HG02938 (cell line): ENCODE data around the gene ADCY10.
"Not testable (repeated sequence)": the region's sequence is repeated elsewhere in the genome, so short reads cannot be mapped to it uniquely, and the experiment has no call there.

Experiments
- ATAC-seq: cut with Tn5 transposase; IDR thresholded peaks from one replicate; pipeline ENCODE4 v1.9.1; 2021; ENCODE audit warnings: mild to moderate bottlenecking, moderate library complexity; ENCODE audit not compliant: unreplicated experiment

ADCY10 gene

DNA sequence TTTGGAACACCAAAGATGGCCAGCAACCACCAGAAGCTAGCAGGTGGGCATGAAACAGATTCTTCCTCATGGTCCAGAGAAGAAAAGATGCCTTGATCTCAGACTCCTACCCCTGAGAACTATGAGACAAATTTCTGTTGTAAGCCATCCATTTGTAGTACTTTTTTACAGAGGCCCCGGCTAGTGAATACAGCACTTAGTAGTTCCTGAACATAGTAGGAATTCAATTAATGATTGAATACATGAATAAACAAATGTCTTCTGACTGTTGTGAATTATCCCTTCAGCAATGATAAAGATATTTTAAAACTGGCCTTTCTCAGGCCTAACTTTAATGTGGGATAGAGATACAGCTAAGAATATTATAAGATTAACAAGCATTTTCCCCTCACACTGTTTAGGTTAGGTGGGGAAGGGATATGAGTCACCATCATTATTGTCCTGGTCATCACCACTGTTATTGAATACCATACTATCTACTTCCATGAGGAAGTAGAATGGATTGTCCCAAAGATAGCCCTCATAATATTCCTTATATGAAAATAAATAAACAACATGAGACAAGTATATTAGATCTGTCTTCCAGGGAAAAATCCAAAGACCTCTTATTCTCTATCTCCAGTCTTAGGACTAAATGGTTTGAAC lies 51.4 kb downstream of the ADCY10 start:
- no peak for ATAC-seq

DNA sequence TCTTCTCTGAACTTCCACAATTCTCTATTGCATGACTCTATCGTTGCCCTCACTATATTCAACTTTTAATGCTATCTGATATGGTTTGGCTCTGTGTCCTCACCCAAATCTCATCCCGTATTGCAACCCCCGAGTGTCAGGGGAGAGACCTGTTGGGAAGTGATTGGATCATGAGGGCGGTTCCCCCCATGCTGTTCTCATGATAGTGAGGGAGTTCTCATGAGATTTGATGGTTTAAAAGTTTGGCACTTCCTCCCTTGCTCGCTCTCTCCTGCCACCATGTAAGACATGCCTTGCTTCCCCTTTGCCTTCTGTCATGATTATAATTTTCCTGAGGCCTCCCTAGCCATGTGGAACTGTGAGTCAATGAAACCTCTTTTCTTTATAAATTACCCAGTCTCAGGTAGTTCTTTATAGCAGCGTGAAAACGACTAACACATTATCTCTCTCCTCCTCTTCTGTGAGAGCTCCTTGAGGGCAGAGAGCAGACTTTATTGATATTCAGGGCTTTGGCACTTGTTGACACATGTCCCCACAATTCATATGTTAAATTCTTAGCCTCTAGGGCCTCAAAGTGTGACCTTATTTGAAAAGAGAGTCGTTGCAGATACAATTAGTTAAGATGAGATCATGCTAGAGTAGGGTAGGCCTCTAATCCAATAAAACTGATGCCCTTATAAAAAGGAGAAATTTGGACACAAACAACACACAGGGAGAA lies 52.1 kb downstream of the ADCY10 start:
- no peak for ATAC-seq

DNA sequence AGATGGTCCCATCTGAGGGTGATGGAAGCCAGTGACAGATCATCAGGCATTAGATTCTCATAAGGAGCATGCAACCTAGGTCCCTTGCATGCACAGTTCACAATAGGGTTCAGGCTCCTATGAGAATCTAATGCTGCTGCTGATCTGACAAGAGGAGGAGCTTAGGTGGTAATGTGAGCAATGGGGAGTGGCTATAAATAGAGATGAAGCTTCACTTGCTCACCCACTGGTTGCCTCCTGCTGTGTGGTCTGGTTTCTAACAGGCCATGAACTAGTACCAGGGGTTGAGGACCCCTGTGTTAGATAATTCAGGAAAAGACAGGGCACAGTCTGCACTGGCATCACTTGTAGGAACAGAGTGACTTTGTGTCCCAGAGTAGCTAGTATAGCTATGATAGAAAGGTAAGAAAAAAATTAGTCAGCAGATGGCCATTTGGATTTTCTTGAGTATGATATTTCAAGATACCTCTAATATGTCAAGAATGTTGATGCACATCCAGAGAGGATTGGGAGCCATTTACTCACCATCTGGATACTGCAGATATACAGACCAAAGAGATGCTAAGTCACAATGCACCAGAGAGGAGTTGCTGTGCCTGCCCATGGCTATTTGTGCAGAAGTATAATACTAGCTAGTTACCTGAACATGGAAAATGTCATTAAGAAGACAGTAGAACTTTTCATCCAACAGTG lies 53.6 kb downstream of the ADCY10 start:
- ATAC-seq, result no peak

DNA sequence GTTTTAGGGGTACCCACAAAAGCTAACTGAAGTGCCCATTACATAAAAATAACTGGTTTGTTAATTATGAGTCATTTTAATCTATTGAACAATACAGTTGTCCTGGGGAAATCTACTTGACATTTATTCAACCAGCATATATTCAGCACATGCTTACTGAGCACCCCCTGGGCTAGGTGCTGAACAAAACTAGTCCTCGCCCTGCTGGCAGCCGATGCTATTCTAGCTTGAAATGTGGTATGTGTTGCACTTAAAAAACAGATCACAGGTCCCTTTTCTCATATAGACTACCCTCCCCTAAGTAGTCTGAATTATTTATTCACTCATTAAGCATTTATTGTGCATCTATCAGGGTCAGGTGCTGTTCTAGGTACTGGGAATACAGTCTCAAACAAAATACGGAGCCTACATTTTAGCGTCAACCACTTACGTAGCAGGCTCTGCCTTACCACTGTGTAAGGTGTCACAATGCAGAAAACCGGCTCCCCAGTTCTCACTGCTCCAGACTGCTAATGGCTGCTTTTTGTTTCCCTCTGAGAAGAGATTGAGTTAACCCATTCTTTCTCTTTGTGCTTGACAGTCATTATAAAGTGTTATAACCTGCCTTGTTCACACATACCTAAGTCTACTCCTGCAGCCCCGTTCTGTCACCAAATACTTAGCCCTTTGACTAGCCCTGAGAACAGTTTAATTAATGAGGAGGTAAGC lies 57.1 kb downstream of the ADCY10 start:
- ATAC-seq, result no peak

DNA sequence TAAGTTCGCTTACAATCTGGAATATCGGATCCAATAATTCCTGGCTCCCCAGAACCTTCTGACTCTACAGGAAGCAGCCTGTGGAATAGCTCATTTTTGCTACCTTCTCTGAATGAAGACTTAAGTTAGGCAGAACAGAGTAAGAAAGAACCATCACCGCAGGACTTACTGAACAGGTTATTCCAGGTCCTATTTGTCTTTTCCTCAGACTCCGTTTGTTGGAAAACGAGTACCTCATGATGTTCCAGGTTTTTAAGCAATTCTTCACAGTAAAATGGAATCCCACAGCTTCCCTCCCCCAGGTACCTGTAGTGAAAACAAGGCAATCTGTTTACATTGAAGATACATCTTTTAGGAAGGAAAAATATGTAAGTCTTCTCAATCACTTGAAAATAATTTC lies 59.8 kb downstream of the ADCY10 start:
- ATAC-seq, result no peak

DNA sequence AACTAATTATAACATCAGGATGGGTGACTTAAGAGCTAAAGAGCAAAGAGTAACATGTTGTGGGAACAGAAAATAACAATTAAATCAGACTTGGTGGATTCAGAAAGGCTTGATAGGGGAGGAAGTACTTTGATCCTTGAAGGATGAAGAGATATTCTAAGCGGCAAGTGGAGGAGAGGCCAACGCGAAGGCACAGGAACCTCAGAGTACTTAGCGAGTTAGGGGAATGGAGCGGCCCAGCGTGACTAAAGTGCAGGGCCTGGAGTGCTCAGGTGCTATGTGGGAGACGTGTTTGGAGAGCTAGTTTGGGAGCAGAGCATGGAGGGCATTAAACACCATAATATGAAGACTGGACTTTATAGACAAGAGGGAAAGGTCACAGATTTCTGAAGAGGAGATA lies 64.3 kb downstream of the ADCY10 start:
- ATAC-seq, result no peak

DNA sequence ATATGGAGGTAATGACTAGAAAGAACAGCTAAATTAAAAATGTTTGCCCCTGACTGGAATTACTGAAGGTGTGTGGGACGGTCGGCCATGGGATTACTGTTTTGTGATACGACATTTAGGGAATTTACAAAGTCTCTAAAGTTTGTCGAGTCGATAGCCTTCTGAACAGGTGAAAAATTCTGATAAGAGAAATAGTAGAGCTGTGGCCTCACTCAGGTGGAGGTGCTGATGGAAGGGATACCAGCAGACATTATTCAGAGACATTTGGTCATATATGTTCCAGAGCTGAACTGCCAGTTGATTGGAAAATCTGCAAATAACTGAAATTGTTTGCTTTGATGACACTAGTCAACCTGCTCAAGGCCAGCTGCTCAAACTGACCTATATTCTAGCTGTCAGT lies 71.1 kb downstream of the ADCY10 start:
- no peak for ATAC-seq

DNA sequence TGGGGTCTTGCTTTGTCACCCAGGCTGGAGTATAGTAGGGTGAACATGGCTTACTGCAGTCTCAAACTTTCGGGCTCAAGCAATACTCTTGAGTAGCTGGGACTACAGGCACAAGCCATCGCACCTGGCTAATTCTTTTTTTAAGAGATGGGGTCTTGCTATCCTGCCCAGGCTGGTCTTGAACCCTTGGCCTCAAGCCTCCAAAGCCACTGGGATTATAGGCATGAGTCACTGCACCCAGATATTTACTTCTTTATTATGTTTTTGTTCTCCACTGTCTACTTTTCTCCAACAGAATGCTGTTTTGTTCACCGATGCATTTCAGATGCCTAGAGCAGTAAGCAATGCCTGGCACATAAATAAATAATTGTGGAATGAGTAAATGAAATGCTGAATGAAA lies 72.4 kb downstream of the ADCY10 start:
- ATAC-seq, result no peak

DNA sequence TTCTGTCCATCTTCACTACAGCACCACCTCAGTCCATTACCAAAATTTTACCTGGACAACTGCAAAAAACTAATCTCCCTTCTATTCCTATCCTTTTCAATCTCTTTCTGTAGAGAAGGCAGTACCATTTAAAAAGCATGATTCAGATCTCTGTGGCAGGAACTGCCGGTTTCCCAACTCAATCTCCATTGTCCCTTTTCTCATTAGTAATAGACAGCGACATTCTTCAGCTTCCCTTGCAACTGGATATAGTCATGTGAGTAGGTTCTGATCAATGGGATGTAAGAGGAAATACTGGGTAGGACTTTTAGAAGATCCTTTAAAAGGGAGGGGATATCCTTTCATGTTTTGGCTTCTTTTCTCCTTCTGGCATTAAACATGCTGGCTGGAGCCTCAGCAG lies 74.9 kb downstream of the ADCY10 start:
- no peak for ATAC-seq

DNA sequence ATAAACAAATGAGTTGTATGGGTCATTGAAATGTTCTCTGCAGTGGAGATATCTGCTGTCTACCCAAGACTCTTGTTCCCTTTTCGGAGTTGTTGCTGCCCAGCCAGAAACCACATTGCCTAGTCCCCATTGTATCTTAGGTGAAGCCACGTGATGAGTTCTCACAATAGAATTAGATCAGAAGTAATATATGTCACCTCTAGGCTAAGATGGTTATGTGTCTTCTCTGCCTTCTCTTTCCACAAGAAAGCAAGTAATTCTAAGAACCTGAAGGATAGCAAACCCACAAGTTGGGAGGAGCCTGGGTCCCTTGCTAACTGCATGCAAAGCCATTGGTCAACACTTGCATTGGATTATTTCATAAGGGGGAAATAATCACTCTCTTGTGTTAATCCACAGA lies 76.6 kb downstream of the ADCY10 start:
- ATAC-seq, result no peak

DNA sequence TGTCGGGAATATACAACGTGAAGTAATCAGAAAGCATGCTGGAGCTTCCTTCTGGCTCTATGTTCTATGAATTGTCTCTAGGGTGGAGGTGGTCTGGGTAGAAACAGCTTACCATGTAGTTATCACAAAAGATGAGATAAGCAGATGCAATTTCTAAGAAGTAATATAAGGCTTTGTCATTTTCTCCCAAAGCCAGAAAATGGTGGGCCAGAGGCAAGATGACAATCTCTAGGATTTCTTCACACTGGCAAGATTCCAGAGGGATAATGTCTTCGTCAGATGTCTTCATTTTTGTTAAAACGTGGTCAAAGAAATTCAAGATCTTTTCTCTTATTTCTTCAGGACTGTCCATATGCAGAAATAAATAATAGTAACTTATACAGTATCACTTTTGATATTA lies 77.7 kb downstream of the ADCY10 start:
- no peak for ATAC-seq

DNA sequence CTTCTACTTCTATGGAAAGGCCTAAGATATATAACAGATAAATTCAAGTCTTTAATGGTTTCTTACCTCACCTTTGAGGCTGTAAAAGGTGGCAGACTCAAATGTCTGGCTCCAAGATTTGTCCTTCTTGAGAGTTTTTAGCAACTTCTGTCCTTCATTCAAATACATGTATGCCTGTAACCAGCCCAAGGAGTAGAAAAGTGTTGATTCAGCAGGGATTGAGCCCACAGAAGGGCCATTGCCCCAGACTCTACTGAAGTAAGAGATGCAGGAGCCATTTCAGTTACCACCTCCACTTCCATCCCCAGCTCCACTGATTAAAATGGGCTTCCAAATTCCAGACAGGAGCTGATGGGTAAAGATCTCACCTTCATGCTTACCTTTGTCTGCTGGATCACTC lies 80.0 kb downstream of the ADCY10 start:
- ATAC-seq, result no peak

DNA sequence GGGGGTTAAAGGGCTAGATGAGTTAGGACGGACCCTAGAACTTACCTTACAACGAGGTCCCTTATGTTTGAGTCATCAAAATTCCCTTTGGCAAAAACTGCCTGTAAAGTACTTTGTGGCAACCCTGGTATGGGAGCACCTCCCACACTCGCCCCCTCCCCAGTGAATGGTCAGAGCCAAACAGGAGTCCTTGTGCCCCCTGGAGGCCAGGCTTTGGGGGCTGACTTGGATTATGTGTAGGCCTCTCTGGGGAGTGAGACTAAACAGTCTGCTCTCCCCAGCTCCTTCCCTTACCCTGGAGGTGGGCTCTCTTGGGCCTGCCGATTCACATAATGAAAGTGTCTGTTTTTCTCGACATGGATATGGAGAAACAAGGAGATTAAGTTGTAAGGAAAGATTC lies 81.2 kb downstream of the ADCY10 start:
- no peak for ATAC-seq

DNA sequence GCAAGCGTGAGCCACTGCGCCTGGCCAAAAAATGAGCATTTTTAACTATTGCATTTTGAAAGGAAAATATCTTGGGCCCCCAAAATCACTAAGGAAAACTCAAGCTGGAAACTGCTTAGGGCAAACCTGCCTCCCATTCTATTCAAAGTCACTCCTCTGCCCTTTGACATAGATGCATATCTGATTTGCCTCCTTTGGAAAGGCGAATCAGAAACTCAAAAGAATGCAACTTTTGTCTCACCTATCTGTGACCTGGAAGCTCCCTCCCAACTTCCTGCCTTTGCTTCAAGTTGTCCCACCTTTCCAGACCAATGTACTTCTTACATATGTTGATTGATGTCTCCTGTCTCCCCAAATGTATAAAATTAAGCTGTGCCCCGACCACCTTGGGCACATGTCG lies 83.3 kb downstream of the ADCY10 start:
- ATAC-seq, result not testable (repeated sequence)

DNA sequence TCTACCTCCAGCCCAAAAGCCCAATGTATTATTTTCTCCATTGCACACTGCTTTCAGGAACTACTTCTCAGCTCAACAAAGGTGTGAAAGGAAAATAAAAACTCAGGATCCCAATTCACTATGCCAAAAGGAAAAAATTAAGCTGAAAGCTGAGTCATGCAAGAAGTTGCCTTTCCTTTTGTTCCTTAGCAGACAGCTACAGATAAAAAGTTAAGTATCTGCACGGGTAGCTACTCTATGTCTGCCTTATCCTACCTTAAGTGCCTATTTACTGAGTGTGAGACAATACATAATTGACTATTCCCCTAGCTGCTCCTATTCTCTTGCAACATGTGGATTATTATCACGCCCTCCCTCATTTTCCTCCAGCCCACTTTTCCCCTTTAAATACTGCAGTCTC lies 84.1 kb downstream of the ADCY10 start:
- ATAC-seq, result no peak

DNA sequence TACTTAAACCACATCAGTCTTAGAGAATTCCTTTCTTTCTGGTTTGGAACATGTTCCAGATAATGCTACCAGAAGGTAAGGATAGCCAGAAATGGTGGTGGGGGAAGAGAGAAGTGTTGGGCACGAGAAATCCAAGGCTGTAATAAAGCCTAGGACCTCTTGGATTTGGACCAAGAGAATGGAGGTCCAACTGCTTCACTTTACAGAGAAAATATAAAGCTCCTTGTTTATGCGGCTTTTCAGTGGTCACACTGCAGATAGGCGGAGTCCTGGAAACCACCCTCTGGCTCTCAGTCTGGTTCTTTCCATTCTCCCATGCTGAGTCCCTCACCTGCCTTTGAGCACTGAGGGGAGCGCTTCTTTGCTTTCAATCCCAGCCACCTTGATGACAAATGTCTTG lies 87.8 kb downstream of the ADCY10 start:
- ATAC-seq, result no peak

DNA sequence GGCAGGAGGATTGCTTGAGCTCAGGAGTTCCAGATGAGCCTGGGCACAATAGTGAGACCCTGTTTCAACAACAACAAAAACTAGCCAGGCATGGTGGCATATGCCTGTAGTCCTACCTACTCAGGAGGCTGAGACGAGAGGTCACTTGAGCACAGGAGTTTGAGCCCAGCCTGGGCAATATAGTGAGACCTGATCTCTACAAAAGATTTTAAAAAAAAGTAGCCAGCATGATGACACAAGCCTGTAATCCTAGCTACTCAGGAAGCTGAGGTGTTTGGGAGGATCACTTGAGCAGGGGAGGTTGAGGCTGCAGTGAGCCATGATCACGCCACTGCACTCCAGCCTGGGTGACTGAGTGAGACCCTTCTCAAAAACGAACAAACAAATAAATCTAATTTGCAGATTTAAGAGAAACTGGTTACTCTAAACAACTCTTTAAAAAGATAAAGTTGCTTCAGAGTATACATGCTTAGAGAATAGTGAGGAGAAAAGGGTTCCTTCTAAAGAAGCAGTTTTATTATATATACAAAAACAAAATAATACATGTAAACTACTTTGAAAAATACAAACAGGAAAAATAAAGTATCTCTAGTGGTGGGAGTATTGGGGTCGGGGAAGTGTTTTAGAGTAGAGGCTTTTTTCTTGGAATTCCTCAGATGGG lies 88.4 kb downstream of the ADCY10 start:
- no peak for ATAC-seq

DNA sequence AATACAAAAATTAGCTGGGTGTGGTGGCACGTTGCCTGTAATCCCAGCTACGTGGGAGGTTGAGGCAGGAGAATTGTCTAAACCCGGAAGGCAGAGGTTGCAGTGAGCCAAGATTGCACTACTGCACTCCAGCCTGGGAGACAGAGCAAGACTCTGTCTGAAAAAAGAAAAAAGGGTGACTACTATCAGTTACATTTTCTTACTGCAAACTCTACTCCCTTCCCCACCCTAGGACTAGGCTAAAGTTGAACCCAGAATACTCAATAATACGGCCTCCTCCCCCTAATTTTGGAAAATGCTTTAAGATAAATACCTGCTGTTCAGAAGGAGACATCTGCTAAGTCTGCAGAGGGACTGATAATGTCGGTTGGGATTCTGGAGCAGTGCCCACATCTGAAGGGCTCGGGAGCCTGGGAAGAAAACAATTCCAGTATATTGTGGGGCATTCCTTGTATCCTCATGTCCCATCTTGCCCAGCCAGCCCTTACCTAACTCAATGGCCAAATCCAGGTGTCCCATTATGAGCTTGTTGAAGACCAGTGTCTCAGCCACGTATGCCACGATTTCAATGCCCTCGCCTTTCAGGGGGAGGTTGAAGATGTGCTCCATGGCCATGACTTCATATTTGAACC lies 89.7 kb downstream of the ADCY10 start:
- ATAC-seq, result no peak

DNA sequence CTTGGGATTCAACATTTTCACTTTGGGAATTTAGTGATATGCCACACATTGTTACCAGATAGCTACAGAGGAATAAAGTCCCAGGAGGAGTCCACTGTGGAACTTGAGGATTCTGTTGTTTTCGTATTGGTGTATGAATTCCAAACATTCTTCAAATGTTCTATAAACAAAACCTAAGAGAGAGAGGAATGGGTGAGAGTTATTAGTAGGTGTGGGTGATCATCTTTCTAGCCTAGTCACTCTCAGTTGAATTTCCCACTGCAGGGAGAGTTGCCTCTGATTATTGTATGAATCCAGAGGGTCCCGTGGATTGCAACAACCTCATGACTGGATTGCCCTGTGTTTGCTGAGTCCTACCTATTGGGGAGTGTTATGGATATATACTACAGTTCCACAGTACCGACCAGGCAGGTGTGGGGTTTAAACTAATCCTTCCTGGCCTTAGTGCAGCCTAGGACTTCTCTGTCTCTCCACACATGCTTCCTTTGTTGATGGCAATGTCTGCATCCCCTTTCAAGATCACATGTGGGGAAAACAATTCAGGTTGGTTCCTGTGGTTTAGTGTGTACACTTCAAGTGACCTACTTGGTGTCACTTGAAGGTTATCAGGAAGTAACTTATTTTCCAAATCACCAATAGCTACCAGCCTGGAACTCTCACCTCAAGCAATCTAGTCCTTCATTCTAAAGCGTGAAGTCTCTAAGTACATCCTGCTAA lies 91.8 kb downstream of the ADCY10 start:
- ATAC-seq, result no peak

DNA sequence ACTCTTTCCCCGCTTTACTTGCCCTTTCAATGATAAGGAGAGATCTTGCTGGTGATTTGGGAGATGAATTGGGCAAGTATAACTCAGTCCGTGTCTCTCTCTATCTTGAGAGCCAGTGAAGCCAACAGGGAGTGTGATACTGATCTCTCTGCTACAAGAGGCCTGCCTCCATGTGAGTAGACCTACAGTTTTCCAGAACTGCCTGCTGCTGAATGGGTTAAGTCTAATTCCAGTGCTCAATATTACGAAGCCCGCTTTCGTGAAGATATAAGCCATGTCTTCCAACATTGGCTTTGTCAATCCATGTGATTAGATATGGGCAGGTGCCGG lies 92.6 kb downstream of the ADCY10 start:
- no peak for ATAC-seq
